ENCODE data around the gene CENPA. TPM values are rescaled to one million over a fixed set of nuclear protein-coding genes. Genes with fewer than 3 reads are reported as not detected.

Gene CENPA
- total and polyA plus RNA-seq, 2 of the 13 experiments (the other 11 are each of a cell fraction or from before 2014, with no cell fraction given) = 28.5 to 38.5 TPM

DNA sequence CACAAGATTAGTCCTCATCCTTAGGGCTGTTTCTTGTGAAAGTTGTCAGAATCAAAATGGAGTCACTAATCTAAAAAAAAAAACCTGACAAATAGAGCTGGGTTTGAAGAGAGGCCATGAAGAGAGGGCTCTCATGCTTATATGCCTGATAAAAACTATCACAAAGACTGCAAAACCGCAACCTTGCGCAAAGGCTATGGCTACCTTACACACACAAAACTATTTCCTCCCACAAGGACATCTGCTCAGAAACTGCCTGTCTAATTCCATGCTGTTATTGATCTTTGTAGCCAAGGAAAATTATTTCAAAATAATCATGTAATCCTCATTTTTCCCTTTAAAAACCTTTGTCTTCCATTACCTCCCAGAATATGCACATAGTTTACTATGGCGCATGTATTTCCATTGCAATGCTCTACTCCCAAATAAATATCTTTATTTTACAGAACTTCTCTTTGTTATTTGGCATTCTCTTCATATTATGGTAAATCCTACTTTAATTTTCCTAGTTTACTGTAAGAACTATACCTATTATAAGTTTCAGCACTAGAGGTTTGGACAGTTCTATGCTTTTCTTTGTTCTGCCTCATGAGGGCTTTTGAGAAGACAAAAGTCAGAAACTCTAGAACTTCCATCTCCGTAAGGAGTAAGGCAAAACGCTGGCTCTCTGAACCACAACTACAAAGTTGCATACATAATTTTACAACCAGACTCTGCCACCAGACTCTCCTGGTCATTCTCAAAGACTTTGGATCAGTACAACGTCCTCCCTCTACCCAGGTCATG, 52.5 kb downstream of the CENPA start:
- H3K9me3 ChIP-seq (ENCODE audit: low read length) = no peaks in the 10 kb centered on the region
- H2AFZ ChIP-seq (ENCODE audit: low read length) = no peak overlapping the region
- DNase-seq (ENCODE audit: low spot score) (no peak), FAIRE-seq (no peak), ATAC-seq (no peak)
- WGBS (ENCODE audit: low lambda C conversion rate) = 48% methylated on average over 6 of the region's 6 CpGs
- H3K4me1 ChIP-seq (ENCODE audit: insufficient read depth, low read length) = no peaks in the 10 kb centered on the region
- no peak overlapping the region for H3K4me3 ChIP-seq (replicated peaks in 1 of 3; ENCODE audit: insufficient read depth in 1 of 3, low read depth in 2 of 3, low read length in 3 of 3)
- intact Hi-C loops (cut with micrococcal nuclease; ENCODE audit: unreplicated experiment) = no loop called here
- H3K79me2 ChIP-seq (ENCODE audit: insufficient read depth, low read length) = no peaks in the 10 kb centered on the region
- peaks cover 2 to 17% of the 10 kb centered on the region in 2 experiments; a peak in 2 of 5 replicates for H3K27me3 ChIP-seq (ENCODE audit: control insufficient read depth in 1 of 2, insufficient read depth in 2 of 2, low read length in 2 of 2)
- no peaks in the 10 kb centered on the region for H4K20me1 ChIP-seq (ENCODE audit: insufficient read depth, low read length)
- no peak overlapping the region for H3K9ac ChIP-seq (ENCODE audit: insufficient read depth, low read depth, low read length)
- POLR2A ChIA-PET = no interaction called here
- in situ Hi-C loops (cut with HindIII; ENCODE audit: extremely low pct_ligation_motif_present, low pct_unique_long_range_greater_than_20kb) = no loop called here
- BruUV-seq (replicated peaks) = no TSS peak
- no peaks in the 10 kb centered on the region for H3K36me3 ChIP-seq (replicated peaks in 1 of 2; ENCODE audit: control insufficient read depth in 1 of 2, insufficient read depth in 2 of 2, low read length in 2 of 2)
- TF ChIP-seq EHMT2 (IDR thresholded peaks at IDR 0.05; ENCODE audit: borderline replicate concordance, low read depth, low read length) (peak; percentile 91), NFE2L1 (CRISPR knock-in tag; IDR thresholded peaks at IDR 0.05; ENCODE audit: borderline replicate concordance) (no peak), MIER2 (CRISPR knock-in tag; IDR thresholded peaks at IDR 0.05) (peak; percentile 95), ZNF546 (CRISPR knock-in tag; conservative IDR thresholded peaks at IDR 0.05) (no peak), GPN1 (CRISPR knock-in tag; IDR thresholded peaks at IDR 0.05; ENCODE audit: borderline replicate concordance) (no peak), MAFK (conservative IDR thresholded peaks at IDR 0.05 in 1 of 2, IDR thresholded peaks at IDR 0.05 in 1 of 2; ENCODE audit: low read length in 2 of 2) (peak; percentile 2 to 38; a peak in 2 of 4 replicates), ASH2L (IDR thresholded peaks at IDR 0.05; ENCODE audit: insufficient read length, low read depth, low read length) (no peak), ZMYM3 (CRISPR knock-in tag; IDR thresholded peaks at IDR 0.05) (no peak)
- TF ChIP-seq, protein P1, sequence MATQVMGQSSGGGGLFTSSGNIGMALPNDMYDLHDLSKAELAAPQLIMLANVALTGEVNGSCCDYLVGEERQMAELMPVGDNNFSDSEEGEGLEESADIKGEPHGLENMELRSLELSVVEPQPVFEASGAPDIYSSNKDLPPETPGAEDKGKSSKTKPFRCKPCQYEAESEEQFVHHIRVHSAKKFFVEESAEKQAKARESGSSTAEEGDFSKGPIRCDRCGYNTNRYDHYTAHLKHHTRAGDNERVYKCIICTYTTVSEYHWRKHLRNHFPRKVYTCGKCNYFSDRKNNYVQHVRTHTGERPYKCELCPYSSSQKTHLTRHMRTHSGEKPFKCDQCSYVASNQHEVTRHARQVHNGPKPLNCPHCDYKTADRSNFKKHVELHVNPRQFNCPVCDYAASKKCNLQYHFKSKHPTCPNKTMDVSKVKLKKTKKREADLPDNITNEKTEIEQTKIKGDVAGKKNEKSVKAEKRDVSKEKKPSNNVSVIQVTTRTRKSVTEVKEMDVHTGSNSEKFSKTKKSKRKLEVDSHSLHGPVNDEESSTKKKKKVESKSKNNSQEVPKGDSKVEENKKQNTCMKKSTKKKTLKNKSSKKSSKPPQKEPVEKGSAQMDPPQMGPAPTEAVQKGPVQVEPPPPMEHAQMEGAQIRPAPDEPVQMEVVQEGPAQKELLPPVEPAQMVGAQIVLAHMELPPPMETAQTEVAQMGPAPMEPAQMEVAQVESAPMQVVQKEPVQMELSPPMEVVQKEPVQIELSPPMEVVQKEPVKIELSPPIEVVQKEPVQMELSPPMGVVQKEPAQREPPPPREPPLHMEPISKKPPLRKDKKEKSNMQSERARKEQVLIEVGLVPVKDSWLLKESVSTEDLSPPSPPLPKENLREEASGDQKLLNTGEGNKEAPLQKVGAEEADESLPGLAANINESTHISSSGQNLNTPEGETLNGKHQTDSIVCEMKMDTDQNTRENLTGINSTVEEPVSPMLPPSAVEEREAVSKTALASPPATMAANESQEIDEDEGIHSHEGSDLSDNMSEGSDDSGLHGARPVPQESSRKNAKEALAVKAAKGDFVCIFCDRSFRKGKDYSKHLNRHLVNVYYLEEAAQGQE (IDR thresholded peaks at IDR 0.05; ENCODE audit: borderline replicate concordance in 1 of 2, low read depth in 1 of 2, low read length in 2 of 2) = peak; percentile 32 to 94
- TF ChIP-seq, protein P2, sequence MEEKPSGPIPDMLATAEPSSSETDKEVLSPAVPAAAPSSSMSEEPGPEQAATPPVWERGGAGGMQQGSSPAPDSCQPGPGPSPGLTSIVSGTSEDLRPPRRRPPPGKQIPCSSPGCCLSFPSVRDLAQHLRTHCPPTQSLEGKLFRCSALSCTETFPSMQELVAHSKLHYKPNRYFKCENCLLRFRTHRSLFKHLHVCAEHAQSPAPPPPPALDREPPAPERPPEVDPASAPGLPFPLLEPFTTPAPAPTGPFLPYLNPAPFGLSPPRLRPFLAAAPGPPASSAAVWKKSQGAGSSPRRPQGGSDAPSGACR (CRISPR knock-in tag; IDR thresholded peaks at IDR 0.05) = no peak
- CTCF ChIA-PET (ENCODE audit: low intra/inter-chr PET ratio, low total read pairs) = no interaction called here
- no peak overlapping the region for H3K4me2 ChIP-seq (ENCODE audit: low read depth, low read length)
- no peak overlapping the region for H3K27ac ChIP-seq (ENCODE audit: extremely low read length, insufficient read depth, low read length)

Measured in HepG2 (cell line).